ENCODE data around the gene DGKI.

DNA sequence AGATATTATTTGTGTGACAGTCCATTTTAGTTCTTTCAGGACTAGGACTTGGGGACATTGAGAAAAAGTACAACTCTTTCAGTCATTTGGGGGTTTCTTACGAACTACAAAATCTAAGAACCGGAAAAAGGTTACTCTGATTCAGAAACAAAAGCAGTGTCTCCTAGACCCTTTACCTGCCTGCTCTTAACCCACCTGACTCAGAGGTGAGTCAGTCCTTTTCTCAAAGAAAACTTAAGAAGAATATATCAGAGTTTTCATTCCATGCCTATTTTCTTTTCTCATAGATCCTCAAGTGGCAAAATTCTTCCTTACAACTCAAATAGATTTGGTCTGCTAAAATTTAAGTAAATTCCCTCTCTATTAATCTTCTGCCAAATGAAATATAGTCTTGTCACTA is 388.4 kb downstream of the DGKI start:
- TF ChIP-seq ZNF558 (tag by site-specific recombination; IDR thresholded peaks at IDR 0.05) = no peak
- TF ChIP-seq TCF7L2 (IDR thresholded peaks at IDR 0.05; ENCODE audit: borderline replicate concordance, low read depth, low read length) = no peak
- TF ChIP-seq, protein P1, sequence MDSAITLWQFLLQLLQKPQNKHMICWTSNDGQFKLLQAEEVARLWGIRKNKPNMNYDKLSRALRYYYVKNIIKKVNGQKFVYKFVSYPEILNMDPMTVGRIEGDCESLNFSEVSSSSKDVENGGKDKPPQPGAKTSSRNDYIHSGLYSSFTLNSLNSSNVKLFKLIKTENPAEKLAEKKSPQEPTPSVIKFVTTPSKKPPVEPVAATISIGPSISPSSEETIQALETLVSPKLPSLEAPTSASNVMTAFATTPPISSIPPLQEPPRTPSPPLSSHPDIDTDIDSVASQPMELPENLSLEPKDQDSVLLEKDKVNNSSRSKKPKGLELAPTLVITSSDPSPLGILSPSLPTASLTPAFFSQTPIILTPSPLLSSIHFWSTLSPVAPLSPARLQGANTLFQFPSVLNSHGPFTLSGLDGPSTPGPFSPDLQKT (IDR thresholded peaks at IDR 0.05; ENCODE audit: borderline replicate concordance, low read depth, low read length) = no peak
- no peak for TF ChIP-seq CTCF (tag by site-specific recombination; IDR thresholded peaks at IDR 0.05)
- TF ChIP-seq, protein P2, sequence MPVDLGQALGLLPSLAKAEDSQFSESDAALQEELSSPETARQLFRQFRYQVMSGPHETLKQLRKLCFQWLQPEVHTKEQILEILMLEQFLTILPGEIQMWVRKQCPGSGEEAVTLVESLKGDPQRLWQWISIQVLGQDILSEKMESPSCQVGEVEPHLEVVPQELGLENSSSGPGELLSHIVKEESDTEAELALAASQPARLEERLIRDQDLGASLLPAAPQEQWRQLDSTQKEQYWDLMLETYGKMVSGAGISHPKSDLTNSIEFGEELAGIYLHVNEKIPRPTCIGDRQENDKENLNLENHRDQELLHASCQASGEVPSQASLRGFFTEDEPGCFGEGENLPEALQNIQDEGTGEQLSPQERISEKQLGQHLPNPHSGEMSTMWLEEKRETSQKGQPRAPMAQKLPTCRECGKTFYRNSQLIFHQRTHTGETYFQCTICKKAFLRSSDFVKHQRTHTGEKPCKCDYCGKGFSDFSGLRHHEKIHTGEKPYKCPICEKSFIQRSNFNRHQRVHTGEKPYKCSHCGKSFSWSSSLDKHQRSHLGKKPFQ (tag by site-specific recombination; IDR thresholded peaks at IDR 0.05) = no peak
- TF ChIP-seq, protein P3, sequence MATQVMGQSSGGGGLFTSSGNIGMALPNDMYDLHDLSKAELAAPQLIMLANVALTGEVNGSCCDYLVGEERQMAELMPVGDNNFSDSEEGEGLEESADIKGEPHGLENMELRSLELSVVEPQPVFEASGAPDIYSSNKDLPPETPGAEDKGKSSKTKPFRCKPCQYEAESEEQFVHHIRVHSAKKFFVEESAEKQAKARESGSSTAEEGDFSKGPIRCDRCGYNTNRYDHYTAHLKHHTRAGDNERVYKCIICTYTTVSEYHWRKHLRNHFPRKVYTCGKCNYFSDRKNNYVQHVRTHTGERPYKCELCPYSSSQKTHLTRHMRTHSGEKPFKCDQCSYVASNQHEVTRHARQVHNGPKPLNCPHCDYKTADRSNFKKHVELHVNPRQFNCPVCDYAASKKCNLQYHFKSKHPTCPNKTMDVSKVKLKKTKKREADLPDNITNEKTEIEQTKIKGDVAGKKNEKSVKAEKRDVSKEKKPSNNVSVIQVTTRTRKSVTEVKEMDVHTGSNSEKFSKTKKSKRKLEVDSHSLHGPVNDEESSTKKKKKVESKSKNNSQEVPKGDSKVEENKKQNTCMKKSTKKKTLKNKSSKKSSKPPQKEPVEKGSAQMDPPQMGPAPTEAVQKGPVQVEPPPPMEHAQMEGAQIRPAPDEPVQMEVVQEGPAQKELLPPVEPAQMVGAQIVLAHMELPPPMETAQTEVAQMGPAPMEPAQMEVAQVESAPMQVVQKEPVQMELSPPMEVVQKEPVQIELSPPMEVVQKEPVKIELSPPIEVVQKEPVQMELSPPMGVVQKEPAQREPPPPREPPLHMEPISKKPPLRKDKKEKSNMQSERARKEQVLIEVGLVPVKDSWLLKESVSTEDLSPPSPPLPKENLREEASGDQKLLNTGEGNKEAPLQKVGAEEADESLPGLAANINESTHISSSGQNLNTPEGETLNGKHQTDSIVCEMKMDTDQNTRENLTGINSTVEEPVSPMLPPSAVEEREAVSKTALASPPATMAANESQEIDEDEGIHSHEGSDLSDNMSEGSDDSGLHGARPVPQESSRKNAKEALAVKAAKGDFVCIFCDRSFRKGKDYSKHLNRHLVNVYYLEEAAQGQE (tag by site-specific recombination; IDR thresholded peaks at IDR 0.05) = no peak
- no peak for TF ChIP-seq ZNF692 (tag by site-specific recombination; IDR thresholded peaks at IDR 0.05)
- no peak for TF ChIP-seq MYNN (tag by site-specific recombination; IDR thresholded peaks at IDR 0.05; ENCODE audit: borderline replicate concordance)
- TF ChIP-seq ZNF670 (tag by site-specific recombination; IDR thresholded peaks at IDR 0.05; ENCODE audit: low read depth) = no peak
- TF ChIP-seq ZNF677 (tag by site-specific recombination; IDR thresholded peaks at IDR 0.05) = no peak
- no peak for TF ChIP-seq ZNF785 (tag by site-specific recombination; IDR thresholded peaks at IDR 0.05)
